Activated CD8-positive, alpha-beta memory T cell treated with anti-CD3 and anti-CD28 coated beads for 48 hours (primary cell): ENCODE measurements around the gene CDX1.
"Not testable (repeated sequence)": the region's sequence is repeated elsewhere in the genome, so short reads cannot be mapped to it uniquely, and the experiment has no call there.

Experiments used
- DNase-seq, 3 experiments: peaks; one replicate each; pipeline ENCODE4 v3.0.0-alpha.2; 2020; ENCODE audit warnings: low read depth in 2 of 3, low spot score in 2 of 3

Gene CDX1

DNA sequence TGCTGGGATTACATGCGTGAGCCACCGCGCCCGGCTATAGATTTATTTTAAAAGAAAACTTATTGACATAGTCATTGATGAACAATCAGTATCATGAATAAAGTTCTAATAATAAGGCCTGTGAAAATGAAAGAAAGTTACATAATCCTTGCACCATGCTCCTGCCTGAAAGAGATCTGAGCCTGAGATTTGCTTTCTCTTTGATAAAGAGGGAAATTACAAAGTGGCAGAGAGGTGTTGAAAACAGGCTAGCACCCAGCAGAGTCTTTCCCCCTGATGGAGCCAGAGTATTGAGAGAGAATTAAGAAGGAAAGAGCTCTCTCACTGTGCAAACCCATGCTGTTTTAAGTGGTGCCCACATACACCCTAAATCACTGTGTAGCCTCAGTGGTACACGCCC, 60.5 kb downstream of the CDX1 start:
- DNase-seq = no peak

DNA sequence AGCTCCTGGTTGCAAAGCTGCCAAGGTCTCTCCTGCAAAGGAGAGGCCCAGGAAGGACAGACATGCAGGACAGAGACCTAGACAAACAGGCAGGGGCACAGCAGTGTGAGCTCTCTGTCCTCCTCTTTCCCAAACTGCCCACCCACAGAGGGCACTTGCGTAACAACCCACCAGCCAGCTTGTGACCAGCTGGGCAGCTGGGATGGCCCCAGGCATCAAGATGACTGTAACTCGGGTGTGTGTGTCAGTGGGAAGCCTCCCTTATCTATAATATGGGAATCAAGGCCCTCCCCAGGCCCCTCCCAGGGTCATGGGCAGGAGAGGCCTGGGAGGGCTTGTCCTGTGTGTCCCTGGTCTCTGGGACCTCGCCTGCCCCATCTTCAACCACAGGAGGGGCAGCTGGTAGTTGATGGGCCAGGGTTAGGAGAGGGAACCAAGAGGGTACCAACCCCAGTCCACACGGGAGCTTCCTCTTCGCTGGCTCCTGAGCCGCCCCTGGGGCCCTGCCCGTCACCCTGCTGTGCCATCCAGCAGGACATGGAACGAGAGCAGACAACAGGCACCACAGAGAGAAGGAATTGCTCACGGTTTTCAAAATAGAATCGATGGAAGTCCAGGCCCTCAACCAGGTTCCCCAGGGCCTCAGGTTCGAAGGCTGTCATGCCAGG, 61.2 kb downstream of the CDX1 start:
- DNase-seq = no peak

DNA sequence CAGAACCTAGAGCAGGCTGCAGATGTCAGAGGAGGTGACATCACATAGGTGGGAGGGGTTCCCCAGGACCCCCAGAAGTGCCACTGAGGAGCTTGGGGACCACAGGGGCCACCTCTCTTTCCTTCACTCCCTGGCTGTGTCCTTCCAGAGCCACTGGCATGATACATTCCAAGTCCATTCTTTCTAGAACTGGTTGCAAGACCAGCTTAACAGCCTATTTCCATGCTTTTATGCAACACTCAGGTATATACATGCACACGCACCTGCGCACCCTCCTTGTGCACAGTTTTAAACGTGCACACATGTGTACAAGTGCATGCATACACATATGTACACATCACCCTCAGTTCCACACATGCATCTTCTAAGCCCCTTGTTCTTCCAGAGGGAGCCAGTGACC, 63.0 kb downstream of the CDX1 start:
- DNase-seq = no peak

DNA sequence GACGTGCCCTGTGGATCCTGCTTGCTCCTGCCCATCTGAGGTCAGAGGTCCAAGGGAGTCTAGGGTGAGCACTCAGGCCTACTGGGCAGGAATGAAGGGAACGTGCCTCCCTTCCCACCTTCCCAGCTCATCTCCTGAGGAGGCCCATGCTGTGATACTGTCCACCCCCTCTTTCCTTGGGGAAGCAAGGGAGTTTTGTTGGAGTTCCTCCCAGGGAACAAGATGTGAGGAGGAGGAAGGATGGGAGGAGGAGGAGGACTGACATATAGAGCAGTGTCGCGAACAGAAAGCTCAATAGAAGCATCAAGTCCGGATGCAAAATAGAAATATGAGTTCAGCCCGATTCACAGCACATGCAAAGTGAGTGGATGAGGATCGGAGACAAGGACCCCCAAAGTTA, 64.3 kb downstream of the CDX1 start:
- no peak for DNase-seq

DNA sequence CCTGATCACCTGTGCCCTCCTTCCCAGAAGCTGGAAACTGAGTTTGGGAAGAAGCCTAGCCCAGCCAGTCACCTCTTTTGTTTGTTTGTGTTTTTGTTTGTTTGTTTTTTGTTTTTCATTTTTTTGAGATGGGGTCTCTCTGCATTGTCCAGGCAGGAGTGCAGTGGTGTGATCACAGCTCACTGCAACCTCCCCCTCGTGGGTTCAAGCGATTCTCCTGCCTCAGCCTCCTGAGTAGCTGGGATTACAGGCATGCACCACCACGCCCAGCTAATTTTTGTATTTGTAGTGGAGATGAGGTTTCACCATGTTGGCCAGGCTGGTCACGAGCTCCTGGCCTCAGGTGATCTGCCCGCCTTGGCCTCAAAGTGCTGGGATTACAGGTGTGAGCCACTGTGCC, 67.1 kb downstream of the CDX1 start:
- DNase-seq = not testable (repeated sequence)
